Activated CD8-positive, alpha-beta memory T cell treated with anti-CD3 and anti-CD28 coated beads for 4 hours (primary cell): ENCODE measurements around the gene NRF1.

Experiments
- DNase-seq, 2 donors: peaks; one replicate each; pipeline ENCODE4 v3.0.0-alpha.2; 2020; ENCODE audit warnings: low read depth in 2 of 2

NRF1 gene

GRCh38 chr7:129740574-129741410 lies 129.3 kb downstream of the NRF1 start:
- DNase-seq, result no peak

- DNase-seq, result no peak
Observed at GRCh38 chr7:129741743-129742213, 130.3 kb downstream of the NRF1 start.

GRCh38 chr7:129742256-129742655 lies 130.7 kb downstream of the NRF1 start:
- DNase-seq, result no peak

GRCh38 chr7:129746857-129747529 lies 135.5 kb downstream of the NRF1 start:
- no peak for DNase-seq

- DNase-seq, result no peak
Observed at GRCh38 chr7:129748356-129749109, 137.0 kb downstream of the NRF1 start.

DNA sequence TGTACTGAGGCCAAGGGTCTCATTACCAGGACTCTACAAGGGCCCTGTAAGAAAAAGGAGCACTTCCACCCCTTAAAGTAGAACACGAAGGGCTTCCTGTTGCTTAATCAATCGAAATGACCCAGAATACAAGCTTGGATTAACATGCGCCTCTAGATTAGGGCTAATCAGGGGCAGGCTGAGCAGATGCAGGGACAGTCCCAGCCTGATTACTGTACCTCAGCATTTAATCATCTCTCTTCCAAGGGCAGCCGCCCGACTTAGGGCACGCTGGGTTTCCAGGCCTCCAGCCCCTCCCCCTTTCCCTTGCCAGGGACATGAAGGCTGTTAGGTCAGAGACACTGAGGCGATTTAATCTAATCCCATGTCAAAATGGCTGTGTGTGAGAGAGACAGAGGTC lies 138.6 kb downstream of the NRF1 start:
- DNase-seq, result no peak

DNA sequence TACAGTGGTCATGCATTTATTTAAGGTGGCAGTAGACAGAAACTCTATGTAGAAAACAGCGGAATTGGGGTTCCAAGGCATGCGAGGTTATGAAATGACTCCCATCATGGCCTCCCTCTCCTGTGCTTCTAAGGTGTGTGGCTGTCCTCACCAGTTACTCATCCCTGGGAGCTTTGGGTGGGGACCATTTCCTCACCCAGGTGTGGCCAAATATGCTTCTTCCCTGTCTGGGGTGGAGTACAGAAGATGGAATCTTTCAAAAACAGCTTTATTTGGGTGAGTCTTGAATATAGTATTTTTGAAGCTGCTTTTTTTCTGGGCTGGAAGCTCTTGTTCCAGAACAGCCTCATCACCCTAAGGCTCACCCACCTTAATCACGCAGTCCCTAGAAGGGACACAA lies 139.0 kb downstream of the NRF1 start:
- DNase-seq, result no peak

- DNase-seq, result no peak
Observed at GRCh38 chr7:129751916-129752315, 140.4 kb downstream of the NRF1 start.

DNA sequence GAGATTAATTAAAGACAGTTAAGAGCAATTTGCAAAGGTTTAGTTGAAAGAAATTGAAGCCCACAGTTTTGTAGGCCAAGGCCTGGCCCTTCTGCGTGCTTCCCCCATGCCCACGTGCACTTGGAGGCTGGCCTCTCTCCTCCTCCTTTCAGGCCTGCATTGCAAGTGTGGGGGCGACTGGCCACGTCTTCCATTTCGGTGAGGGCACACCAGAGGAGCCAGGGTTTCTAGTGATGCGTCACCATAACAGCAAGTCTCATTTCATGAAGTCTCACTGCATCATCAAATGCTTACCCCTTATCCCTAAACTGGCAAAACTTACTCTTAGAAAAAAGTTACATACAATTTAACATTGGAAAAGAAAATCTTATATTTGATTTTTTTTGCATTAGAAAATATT lies 141.2 kb downstream of the NRF1 start:
- no peak for DNase-seq

- no peak for DNase-seq
Observed at GRCh38 chr7:129754406-129754805, 142.9 kb downstream of the NRF1 start.

DNA sequence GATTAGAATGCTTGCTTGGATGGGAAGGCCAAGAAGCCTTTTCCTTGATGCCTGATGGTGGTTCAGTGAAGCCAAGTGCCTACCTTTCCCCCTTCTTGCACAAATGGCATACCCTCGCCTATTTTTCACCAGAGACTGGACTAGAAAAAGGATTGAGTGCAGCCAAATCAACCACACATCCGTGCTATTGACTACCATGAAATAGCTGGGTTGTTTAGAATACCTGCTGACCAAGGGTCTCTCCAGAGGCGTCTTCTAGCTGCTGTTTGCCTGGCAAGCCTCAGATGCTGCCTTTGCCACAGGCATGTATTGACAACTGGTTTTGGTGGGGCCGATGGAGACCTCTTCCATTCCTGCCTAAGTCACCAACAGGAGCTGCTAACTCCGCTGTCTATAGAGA lies 146.5 kb downstream of the NRF1 start:
- no peak for DNase-seq

DNA sequence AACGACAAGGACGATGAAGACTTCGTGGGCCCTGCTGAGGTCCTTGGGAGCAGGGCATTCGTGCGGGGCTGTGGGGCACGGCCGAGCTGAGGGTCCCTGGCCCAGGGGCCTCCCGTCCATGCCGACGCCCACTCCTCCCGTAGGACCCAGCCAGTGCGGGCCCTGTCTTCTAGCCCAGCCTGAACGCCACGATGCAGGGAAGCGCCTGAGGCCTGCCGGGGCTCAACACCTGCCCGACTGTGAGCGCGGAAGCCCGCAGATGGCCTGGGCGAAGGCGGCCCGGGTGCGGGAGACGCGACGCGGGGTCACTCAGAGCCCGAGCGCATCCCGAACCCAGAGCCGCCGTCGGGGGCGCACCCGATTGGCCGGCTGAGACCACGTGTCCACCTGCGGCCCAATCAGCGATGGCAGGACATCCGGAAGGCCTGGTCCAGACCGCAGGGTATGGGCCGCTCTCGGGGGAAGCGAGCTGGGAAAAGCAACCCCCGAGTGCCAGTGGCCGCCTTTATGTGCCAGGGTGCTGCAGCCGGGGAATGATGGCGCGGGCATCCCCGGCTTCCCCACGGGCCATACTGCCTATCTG lies 151.0 kb downstream of the NRF1 start:
- DNase-seq, result no peak

DNA sequence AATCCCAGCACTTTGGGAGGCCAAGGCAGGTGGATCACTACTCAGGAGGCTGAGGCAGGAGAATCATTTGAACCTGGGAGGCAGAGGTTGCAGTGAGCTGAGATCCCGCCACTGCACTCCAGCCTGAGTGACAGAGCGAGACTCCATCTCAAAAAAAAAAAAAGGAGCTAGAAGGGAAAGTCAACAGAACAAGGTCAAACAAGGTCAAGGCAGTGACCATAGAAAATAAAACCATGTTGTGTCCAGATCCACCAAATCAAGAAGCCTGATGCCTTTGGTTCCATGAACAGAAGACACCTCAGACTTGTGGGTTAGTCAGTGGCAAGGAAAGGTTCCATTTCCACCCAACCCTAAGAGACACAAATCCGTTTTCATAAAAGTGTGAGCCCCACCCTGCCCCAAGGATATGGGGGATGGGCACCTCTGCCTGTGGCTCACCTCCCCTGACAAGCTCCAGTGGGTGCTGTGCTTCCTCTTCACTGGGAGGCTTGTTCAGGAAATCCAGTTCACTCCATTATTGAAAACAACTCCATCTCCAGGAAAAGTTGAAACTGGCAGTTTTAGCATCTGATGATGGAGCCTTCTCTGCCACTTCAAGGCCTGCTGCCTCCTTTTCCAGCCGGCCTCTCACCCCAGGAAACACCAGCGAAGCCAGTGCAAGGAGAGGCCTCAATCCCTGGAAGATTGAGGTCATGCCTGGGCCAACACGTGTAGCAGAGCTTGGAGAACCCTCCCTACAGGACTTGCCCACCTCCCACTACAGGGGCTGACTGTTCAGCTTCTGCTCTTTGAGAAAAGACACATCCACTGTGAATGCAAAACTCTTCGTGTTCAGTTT lies 152.9 kb downstream of the NRF1 start:
- no peak for DNase-seq

DNA sequence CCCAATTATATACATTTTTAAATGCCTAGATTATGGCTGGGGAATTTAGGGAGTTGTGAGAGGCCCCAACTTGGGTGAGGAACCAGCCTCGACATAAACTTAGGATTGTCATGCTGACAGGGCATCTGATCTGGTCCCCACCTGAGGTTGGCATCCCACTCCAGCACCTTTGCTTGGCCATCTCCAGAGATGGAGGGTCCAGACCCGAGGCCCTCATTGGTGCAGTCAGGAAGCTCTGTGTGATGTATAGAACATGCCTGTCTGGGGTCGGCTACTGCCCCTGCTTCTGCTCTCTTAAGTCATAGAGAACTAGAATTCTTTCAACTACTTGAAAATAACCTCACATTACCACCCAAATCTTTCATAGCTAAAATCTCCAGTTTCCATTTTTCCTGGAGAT lies 153.8 kb downstream of the NRF1 start:
- no peak for DNase-seq

- no peak for DNase-seq
Observed at GRCh38 chr7:129767120-129768015, 155.8 kb downstream of the NRF1 start.

DNA sequence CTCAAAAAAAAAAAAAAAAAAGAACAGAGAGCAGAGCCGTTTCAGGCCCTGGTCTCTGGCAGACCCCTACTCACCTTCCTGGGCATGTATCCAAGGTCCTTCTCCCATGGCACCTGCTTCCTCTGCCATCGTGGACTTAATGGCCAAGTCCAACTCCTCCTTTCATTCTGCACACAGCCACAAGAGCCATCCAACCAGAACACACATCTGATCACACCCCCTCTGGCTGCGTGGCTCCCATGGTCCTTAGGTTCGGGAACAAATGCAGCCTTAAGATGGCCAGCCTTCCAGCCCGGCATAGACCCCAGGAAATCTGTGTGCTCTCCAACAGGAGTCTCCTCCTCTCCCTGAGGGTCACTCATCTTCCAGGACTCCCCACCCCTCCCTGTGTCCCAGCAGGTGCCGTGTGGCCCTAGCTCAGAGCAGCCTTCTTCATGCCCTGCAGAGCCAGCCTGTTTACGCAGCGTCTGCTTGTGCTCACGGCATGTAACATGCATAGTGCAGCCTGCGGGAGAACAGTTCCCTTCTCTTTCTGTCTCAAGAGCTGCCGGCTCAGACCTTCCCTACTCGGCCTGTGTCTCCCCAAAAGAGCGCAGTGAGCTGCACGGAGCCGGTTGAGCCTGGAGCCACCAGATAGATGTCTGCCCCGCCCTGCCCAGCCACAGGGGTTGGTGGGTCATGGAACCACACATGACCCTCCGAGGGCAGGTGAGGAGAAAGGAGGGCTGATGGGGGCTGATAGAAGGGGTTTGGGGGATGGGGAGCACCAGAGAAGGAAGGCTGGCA lies 157.3 kb downstream of the NRF1 start:
- no peak for DNase-seq

DNA sequence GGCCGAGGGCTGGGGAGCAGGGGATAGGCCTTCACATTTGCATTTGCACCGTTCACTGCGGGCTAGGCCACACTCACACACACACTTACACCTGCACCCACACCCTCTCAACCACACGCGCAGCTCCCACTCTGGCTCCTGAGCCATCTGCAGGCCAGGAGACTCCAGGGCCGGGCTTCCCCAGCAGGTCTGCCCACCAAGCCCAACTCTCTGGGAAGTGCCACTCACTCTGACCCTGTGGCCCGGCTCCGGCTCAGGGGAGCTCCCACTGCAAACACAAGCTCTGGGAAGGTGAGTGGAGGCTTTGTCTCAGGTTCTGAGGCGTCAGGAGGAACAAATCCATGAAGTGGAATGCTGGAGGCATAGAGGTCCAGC lies 157.9 kb downstream of the NRF1 start:
- DNase-seq, result no peak

GRCh38 chr7:129769866-129770808 lies 158.6 kb downstream of the NRF1 start:
- no peak for DNase-seq
